HG03280 (cell line): ENCODE measurements around the gene GALNT18.

Experiments used
- ATAC-seq: cut with Tn5 transposase; IDR thresholded peaks from one replicate; pipeline ENCODE4 v1.9.1; 2021; ENCODE audit warnings: mild to moderate bottlenecking, moderate library complexity; ENCODE audit not compliant: unreplicated experiment

Gene GALNT18

DNA sequence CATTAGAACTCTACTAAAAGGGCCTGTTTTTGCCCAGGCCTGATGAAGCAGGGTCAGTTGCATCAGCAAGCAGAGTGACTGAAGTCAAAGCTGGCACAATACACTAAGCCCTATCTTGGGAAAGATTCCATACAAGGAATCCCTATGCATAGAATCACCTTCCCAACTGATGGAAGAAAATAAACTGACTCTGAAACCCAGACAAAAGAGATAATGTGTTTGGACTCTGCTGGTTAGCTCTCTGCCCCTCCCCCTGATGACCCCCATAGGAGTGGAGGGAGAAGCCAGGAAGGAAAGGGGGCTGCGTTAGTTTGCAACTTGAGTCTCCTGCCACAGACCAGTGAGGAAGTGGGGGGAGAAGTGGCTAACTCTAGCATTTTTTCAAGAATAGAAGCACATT, 32.9 kb downstream of the GALNT18 start:
- no peak for ATAC-seq

DNA sequence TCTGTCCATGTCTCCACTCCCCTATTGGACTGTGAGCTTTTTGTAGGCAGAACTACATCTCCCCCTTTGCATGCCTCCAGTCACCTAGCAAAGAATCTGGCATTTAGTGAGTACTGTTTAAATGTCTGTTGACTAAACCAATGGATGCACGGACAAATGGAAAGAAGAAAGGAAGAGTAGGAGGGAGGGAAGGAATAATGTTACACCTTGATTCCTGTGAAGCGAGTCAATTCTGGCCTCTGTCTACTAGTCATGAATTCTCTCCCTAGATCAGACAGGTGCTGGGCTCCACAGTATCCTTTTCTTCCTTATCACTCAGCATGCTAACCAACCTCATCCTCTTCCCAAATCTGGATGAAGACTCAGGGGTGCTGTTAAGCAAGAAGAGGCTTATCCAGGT, 33.6 kb downstream of the GALNT18 start:
- ATAC-seq, result no peak

DNA sequence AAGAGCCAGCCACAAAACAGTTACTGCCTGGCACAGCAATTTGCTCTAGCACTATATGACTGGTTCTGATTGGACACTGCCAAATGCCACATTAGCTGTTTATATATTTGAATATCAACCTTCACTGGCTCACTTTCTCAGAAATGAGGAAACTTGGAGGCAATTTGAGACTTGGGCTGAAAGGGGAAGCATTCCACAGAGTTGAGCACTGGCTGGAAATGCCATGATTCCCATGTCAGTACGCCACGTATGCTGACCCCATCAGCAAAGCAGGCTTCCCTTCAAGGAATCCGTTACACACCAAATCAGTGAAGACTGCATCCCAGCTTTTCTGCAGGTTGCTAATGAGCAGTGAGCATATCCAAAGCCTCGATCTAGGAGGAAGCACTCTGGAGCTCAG, 34.7 kb downstream of the GALNT18 start:
- ATAC-seq, result no peak

DNA sequence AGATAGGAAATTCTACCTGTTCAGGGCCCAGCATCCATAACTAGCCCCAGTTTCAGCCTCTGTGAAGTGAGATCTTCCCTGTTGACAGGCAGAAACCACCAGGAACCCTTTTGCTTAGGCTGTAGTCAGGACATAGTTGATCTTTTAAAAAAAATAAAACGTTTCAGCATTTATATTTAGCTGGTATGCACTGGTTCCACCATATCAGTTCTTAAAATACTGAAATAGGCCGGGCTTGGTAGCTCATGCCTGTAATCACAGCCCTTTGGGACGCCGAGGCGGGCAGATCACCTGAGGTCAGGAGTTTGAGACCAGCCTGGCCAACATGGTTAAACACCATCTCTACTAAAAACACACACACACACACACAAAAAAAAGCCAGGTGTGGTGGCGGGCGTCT, 35.3 kb downstream of the GALNT18 start:
- ATAC-seq, result no peak

DNA sequence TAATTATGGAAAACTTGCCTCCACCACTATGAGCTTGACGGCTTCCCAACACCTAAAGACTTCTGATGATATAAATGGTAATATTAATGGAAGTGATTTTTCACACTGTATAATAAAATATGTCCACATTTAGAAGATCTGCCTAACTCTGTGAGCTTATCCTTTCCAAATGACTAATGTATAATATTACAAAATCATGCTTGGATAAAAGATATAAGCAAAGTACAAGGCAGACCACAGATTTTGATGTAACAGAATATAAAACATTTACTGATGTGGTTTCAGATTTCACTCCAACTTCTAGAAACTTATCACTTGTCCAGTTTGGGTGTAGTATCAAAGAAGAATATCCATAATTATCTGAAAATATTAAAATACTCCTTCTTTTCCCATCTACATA, 36.9 kb downstream of the GALNT18 start:
- ATAC-seq, result no peak

DNA sequence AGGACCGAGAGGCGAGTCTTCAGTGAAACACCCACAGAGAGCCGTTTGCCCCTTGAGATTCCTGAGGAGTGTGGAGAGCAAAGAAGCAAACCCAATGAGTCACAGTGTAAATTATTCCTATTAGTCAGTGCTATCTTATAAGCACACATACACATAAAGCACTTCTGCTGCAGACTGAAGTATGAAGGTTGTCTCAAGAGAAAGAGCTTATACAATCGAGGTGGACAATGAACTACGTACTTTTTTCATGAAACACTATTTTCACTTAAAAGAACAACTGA, 37.3 kb downstream of the GALNT18 start:
- no peak for ATAC-seq

DNA sequence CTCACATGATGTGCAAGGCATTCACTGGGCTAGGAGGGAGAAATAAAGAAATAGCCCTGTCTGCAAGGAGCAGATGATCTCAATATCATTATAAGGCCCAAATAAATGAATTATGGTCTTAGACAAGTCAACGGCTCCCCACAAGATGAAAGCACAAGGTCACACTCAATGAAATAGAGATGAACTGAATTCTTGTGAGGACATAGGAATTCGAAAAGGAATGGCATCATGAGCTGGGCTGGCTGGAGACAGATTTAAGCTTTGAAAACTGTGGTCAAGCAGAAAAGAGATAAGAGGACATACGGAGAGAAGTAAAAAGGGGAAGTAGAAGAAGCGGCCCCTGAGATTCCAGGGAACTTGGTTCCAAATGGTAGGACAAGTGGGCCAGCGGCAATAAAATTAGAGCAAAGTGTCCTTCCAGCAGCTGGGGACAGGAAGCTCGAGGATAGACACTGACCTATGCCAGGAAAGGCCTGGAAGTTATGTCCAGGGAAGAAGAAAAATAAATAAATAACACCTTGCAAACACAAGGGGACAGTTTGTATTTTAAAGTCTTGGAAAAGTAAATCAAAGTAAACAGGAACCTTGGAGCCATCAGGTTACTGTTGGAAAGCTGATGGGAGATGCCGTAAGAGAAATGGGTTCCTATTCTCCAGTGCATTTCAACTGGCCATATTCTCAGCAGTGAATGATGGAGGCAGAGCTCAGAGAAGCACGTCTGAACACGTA, 37.8 kb downstream of the GALNT18 start:
- ATAC-seq, result no peak

DNA sequence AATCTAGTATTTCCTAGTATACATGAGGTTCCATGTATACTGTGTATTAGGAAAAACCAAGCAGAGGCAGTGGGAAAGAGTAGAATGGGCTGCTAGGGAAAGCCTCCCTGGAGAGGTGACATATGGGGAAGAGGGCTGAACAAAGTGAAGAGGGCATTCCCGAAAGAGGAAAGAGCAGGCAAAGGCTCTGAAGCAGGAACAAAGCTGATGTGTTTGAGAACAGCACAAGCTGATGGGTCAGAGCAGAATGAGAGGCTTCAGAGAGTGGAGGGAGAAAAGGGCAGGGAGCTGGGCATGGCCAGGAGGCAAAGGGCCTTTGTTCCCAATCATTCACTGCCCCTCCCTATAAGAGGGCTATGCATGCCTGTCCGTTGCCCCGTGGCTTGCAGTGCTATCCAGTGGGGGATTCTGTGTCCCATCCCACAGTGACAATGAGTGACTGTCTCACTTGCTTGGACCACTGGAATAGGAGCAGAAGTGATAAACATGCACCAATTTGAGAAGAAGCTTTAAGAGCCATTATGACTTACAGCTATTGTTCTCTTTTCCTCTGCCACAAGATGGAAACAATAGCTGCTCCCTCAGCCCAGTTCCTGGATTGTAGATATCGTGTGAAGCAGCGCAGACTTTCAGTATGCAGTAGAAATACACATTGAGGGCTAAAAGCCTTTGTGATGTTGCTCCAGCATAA, 39.6 kb downstream of the GALNT18 start:
- no peak for ATAC-seq

DNA sequence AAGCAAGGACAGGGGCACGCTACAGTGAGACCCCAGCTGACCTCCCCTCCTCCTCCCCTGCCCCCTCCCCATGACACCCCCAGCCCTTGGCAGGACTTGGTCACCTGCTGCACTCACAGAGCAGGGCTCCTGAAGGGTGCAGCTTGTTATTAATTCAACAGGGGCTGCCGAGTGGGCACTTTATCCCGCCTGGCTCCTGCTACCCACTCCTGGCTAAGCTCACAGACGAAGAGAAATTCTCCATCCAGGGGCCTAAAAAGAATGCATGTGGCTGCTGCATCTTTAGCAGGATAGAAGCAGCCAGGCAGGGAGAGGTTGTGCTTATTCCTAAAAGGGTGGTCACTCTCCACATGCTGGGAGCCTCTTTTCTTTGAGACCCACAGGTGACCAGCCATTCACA, 40.3 kb downstream of the GALNT18 start:
- ATAC-seq, result no peak

DNA sequence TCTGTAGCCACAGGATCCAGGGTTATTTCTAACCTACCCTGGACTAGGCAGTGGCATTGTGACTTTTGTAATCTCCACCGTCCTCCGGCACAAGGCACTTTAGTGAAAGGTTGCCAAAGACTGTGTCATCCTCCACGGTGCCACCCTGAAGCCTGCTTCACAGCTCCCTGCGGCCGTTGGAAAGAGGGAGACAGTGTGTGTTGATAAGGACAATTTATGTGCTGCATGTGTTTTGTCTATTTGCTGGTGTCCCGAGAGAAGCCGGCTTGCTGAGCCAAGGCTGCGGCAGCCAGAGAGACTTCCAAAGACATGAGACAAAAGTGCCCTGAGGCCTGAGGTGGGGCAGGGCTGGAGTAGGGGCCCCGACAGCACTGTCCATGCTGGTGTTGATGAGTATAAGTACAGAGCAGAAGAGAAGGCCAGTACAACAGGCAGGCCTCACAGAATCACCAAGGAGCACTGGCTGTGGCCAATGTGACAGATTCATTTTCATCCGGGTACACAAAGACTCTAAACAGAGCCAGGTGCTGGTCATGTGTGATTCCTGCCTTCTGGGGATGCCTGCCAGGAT, 40.9 kb downstream of the GALNT18 start:
- ATAC-seq, result no peak

DNA sequence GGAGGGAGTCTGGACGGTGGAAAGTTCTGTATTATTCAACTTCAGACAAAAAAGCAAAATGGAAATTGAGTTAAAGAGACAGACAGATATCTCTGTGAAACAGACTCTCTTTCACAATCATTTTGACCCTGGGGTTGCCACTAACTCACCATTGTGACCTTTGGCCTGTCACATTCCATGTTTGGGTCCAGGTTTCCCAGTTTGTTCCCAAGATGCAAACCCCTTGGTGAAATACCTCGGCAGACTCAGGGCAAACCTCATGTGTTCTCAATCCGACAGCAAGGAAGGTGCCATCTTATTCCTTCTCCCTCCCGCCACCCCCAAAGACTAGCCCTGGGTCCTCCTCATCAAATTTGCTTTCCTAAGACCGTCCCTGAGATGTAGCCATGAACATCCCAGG, 41.8 kb downstream of the GALNT18 start:
- no peak for ATAC-seq

DNA sequence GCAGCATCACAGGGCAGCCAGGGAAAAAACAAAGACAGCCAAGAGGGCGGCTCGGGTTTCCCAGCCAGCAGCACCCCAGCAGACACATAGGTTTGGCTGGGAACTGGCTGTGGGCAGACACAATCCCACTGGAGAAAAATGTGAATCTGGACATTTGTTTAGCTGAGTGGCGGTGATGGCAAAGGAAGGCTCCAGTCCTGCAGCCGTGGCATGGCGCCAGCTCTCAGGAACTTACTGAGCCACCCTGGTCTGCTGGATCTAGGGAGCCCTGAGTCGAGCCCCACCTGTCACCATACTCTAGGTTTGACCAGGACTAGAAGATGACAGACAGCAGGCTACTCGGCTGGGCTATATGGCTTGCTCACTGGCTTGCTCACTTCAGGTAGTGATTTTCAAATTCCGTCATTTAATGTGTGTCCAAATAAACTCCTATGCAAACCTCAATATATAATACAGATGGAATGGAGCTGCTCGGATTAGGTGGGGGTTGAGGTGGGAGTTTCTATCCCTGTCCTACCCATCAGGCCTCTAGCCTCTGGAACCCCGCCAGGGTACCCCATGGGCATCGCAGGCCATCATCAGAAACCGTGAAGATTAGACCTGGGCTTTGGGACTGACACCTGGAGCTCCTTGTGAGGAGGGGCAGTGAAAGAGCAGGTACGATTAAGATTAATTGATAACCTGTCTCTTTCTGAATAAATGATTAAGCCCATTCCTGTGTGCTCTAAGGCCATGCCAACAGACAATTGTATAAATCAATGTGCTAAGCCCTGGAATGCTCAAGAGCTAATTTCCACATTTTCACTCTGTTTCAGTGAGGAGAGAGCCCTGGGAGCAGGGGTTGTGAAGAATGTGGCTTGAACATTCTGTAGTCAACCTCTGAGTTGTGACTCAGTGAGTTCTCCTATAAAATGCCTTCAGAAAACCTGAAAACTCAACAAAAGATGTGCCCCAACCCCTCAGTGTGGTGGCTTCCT, 42.5 kb downstream of the GALNT18 start:
- no peak for ATAC-seq

DNA sequence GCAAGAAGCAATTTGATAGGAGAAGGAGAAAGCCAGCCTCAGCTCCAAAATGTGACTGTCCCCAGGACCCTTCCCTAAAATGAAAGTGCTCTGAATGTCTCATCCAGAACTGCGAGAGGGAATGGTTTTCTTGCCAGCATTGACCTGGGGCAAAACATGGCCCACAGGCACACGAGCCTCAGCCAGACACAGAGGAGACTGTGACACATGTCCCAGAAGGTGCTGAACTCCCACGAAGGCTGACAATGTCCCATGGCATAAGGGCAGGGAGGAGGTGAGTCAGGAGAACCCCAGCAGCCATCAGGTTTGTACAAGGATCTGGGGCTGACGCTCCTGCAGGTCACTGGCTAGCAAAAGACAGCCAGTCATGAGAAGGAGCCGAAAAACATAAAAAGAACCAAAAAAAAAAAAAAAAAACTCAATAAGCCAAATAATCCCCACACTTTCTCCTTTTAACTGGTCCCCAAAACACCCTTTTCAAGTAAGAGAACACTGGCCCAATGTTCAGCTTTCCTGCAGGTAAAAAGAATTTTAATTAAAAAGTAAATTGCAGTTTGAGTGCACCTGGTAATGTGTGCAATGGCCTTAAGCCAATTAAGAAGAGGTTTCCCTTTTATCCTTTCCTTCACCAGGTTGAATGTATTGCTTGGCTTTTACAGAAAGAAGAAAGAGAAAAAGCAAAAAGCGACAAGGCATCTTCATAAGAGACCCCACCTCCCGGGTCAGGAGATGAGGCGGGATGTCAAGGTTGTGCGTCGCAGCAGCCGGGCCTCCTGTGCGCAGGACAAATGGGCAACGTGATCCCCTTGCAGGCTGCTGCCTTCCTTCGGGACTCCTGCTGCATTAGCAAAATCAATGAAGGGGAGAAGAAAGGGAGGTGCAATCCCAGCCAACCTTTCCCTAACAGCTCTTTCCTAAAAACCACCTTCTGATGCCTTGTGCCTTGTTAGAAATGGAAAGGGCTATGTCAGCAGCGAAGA, 43.6 kb downstream of the GALNT18 start:
- ATAC-seq, result no peak

DNA sequence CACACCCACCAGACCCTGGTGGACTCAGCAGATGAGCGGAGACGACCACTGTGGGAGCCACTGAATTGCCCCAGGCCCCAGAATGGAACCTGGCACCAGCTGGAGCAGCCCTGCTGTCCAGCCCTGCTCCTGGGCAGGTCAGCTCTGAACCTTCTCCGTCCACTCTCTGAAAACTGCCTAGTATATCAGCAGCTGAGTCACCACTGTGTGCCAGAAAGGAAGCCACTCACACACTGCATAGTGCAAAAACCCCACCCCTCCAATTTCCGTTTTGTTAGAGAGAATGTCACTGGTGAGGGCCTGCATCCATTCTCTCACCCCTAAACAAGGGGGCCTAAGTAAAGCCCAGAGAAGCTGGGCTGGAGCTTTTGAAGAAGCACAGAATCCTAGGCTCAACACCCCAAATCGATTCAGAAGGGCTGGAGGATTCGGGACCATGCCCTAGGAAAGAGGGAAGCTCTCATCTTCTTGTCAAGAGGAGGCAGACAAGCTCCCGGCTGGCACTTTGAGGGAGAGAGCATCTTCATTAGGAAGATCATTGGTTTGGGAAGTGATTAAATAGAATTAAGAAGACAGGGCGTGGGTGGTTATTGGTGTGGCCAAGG, 44.5 kb downstream of the GALNT18 start:
- no peak for ATAC-seq

DNA sequence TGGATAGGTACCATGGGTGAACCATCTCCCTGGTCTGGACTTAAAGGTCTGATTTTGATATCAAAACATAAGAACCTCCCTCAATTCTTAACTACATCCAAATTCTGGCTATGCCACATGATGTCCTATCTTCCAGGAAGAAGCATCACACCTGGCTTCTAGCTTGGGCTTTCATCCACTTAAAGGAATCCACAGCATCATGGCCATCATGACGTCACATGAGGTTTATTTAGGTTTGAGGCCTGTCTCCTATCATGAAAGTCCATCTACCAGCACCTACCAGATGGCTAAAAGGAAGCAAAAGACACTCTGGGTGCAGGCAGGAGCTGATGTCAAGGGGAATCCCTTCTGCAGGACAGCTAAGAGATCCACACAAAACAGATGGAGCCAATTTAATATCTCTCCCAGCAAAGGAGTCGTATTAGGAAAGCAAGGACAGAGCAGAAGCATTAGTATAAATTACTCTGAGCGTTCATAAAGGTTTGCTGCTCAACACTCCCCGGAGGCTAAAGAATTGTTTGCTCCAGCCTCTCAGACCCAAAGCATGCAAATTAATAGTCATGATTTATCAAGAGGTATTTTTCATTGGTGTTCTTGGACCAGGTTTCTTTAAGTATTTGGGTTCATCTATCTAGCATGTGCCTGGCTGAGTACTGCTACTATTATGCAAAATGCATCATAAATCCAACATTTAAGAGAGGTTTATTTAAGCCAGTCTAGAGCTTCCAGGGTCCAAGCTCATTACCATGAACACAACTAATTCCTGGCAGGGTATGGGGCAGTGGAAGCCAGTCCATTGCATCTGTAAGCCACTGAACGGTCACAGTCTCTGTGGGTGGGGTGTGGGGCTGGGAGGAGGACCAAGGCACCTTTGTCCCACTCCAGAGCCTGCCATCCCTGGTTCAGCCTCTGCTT, 47.2 kb downstream of the GALNT18 start:
- no peak for ATAC-seq

DNA sequence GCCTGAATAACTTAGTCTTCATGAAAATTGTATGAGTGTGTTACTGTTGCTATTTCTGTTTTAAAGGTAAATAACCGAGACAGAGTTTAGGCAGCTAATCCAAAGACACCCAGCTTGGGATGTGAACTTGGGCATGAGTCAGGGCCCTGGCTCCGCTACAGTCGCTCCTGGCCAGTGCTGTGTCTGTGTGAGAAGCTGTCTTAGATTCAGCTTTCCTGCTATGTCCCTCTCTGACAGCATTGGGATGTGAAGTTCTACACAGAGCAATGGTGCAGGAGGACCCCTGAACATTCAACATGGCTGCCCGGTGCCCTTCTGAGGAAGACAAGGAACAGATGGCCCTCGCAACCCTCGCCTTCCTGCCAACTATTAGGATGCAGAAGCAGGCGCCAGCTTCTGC, 49.4 kb downstream of the GALNT18 start:
- ATAC-seq, result no peak

DNA sequence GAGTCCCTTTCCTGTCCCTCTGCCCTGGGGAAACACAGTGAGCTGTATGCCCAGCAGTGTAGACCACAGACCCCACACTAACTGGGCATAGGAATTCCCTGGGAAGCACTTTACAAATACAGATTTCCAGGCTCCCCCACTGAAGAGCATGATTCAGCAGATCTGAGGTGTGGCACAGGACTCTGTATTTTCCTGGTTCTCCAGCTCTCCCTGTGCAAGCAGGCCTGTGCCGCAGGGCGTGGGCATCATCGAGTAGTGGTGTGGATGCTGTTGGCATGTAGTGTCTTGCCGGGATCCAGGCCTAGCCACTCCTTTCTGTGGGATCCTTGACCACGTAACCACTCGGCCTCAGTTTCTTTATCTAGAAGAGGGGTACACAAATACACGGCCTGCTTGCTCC, 49.9 kb downstream of the GALNT18 start:
- no peak for ATAC-seq

DNA sequence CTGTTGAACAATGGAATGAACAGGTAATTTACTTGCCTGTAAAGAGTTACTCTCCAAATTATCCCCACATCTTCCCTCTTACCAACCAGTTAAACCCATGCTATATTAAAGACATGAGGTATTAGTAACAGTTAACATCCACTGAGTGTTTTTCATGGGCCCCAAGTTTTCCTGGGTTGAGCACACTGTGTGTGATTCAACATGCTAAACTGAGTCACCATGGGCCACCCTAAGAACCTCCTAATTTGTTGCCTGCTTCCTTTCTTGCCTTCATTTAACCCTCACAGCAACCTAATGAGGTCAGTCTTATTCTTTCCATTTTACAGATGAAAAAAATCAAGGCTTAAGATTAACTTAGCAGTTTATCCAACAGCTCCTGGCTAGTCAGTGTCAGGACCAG, 51.0 kb downstream of the GALNT18 start:
- ATAC-seq, result no peak

DNA sequence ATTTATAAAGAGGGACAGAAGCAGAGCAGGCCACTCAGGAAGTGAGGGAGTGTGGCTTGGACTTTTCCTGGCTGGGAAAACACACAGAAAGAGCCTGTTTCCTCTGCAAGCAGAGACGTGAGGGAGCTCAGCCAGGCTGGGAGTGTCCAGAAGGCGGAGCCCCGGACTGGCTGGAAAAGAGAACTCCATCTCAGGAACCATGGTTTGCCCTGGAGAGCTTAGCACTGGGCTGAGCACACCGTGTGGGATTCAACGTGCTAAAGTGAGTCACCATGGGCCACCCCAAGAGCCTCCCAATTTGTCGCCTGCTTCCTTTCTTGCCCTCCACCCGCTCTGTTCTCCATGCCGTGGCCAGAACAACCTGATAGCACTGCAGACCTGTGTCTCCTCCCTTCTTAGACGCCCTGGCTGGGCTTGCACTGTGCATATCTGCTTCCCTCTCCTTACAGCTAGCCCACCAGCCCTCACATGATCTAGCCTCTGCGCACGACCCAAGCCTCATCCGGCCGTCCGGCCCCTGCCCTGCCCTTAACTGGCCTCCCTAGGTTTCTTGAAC, 51.8 kb downstream of the GALNT18 start:
- no peak for ATAC-seq
